NCI-H146 treated with DMSO at 0.1 percent for 48 hours (cell line): ENCODE results near the gene ESPN.

Experiments
- DNase-seq: peaks from one replicate; lab custom pipeline; 2025; ENCODE audit not compliant: unreplicated experiment; lab: John Stamatoyannopoulos, UW

ESPN gene

DNA sequence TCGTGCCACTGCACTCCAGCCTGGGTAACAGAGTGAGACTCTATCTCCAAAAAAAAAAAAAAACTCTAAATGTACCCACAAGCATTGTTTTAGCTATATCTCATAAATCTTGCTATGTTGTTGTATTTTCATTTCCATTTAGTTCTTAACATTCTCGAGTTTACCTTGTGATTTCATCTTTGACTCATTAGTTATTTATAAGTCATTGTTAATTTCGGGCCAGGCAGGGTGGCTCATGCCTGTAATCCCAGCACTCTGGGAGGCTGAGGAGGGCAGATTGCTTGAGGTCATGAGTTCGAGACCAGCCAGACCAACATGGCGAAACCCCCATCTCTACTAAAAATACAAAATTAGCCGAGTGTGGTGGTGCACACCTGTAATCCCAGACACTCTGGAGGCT lies 16.6 kb upstream of the ESPN start:
- DNase-seq, result no peak

DNA sequence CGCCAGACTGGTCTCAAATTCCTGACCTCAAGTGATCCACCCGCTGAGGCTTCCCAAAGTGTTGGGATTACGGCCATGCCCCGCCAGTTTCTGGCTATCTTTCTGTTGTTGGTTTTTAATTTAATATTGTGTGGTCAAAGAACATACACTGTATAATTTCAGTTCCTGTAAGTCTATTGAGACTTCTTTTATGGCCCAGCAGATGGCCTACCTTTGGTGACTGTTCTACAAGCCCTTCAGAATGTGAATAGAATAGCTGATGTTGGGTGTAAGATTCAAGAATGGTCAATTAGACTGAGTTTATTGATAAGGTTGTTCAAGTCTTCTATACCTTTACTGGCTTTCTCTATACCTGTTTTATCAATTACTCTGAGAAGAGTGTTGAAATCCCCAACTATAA lies 15.5 kb upstream of the ESPN start:
- no peak for DNase-seq

DNA sequence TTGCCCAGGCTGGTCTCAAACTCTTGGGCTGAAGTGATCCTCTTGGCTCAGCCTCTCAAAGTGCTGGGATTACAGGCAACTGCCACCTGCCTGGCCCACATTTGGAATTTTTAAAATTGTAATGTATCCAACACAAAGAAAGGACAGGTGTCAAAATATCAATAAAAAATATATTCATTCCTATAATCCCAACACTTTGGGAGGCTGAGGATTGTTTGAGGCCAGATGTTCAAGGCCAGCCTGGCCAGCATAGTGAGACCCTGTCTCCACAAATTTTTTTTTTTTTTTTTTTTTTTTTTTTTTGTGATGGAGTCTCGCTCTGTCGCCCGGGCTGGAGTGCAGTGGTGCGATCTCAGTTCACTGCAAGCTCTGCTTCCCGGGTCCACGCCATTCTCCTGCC lies 14.8 kb upstream of the ESPN start:
- no peak for DNase-seq

DNA sequence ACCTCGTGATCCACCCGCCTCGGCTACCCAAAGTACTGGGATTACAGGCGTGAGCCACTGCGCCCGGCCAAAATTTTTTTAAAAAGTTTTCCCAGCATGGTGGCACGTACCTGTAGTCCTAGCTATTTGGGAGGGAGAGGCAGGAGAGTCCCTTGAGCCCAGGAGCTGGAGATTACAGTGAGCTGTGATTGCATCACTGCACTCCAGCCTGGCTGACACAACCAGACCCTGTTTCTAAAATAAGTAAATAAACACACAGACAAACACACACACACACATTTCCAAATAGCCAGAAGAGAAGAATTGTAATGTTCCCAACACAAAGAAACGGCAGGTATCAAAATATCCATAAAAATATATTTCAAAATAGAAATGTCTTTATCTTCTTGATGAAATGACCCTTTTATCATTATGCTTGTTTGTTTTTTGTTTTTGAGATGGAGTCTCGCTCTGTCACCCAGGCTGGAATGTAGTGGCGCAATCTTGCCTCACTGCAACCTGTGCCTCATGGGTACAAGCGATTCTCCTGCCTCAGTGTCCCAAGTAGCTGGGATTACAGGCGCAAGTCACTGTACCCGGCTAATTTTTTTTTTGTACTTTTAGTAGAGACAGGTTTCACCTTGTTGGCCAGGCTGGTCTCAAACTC lies 14.2 kb upstream of the ESPN start:
- DNase-seq, result no peak

DNA sequence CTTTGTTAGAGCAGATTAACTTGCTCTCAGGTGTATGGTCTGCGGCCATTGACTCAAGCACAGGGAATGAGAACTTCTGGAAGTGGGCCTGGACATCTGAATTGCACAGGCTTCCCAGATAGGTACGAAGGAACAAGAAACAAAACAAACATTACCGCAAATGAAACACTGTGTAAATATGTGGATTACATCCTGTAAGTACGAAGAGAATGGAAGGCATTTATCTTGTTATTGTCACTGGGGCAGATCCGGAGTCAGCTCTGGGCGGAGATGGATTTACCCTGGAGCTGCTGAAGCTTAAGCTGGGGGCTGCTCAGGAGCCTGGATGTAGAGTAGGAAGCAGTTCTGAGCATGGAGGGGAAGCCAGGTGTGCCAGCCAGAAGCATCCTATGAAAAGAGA lies 11.7 kb upstream of the ESPN start:
- peak; percentile 58 for DNase-seq

DNA sequence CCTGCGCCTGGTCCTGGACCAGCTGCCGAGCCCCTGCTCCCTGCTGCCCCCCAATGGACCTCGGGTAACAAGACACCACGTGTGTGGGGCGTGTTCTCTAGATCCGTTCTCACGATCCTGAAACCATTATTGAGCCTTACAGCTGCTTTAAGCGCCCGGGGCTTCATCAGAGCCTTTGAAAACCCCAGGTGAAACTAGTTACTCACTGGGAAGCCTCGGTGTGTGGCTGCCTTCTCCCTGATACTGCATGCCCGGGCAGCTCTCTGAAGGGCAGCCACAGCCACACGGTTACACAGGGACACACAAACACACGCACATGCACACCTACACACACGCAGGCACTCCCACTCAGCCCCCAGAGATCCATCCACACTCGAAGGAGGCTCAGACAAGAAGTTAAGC lies 10.1 kb upstream of the ESPN start:
- peak; percentile 60 for DNase-seq

DNA sequence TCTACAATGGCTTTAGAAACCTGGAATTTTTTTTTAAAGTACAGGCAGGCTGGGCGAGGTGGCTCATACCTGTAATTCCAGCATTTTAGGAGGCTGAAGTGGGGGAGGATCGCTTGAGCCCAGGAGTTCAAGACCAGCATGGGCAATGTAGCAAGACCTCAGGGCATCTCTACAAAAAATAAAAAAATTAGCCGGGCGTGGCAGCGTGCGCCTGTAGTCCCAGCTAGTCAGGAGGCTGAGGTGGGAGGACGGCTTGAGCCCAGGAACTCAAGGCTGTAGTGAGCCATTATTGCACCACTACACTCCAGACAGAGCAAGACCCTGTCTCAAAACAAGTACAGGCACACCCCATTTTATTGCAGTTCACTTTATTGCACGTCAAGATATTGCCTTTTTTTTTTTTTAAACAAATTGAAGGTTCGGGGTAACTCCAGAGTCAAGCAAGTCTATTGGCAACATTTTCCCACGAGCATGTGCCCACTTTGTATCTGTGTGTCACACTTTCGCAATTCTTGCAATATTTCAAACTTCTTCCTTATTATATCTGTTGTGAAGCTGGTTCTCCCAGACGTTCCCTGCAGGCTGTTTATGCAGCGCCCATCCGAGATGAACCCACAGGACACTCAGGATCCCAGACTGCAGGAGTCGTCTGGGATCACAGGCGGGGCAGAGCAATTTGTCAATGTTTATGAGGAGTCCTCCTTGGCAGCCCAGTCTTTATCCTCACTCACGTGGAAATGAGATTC lies 9.5 kb upstream of the ESPN start:
- no peak for DNase-seq

DNA sequence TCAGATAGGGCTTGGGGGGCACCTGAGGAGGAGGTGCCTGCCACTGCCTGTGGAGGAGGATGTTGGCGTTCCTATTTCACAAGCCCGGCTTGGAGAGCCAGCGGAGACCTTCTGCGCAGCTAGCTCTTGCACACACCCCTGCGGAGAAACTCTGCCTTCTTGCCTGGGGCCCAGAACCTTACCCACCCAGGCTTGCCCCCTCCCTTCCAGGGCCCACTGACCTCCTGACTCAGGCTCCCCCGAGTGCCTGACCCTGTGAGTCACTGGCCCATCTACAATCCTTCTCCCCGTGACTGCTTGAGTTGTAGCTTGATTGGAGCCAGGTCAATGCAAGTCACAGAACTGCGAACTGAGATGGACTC lies 8.3 kb upstream of the ESPN start:
- DNase-seq, result no peak

DNA sequence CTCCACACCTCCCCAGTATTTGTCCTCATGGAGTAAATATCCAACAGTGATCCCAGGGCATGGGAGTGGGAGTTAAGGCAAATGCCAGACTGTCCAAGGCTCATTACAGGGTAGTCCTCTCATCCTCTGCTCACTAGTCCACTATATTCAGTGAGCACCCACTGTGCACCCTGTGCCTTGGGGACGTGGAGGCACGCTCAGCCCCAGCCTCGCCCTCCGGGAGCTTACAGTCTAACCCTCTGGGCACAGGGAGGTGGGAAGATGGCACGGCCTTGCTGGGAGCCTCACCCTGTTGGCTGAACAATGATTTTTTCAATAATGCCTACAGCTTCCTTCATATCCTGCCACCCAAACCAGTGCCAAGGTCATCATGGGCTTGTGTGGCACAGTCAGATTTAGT lies 7.7 kb upstream of the ESPN start:
- no peak for DNase-seq

DNA sequence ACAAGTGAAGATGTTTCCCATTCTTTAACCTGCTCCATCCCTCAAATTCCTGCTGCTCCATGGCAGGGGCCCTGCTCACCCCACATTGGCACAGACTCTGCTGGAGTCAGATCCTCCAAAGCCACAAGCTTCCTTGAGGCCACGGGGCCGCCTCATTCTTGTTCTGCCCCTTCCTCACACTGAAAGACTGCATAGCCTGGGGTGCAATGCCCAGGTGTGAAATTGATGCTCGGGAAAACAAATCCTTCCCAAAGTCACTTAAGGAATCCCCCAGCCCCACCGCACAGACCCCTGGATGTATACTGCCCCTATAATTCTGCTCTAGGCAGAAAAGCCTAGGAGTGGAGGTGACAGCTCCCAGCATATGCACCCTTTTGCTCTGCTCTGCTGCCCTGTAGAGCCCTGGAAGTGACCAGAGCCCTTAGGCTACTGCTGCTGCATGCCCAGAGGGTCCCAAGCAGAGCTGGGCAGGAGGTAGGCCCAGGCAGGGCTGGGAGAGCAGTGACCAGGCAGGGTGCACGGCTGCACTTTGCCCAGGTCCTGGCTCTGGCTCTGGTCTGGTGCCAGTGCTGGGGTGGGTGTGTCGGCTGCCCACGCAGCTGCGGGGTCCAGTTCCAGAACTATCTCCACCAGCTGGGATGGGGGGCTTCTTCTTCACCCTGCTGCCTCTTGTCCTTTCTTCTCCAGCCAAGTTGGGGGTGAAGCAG lies 6.5 kb upstream of the ESPN start:
- no peak for DNase-seq

DNA sequence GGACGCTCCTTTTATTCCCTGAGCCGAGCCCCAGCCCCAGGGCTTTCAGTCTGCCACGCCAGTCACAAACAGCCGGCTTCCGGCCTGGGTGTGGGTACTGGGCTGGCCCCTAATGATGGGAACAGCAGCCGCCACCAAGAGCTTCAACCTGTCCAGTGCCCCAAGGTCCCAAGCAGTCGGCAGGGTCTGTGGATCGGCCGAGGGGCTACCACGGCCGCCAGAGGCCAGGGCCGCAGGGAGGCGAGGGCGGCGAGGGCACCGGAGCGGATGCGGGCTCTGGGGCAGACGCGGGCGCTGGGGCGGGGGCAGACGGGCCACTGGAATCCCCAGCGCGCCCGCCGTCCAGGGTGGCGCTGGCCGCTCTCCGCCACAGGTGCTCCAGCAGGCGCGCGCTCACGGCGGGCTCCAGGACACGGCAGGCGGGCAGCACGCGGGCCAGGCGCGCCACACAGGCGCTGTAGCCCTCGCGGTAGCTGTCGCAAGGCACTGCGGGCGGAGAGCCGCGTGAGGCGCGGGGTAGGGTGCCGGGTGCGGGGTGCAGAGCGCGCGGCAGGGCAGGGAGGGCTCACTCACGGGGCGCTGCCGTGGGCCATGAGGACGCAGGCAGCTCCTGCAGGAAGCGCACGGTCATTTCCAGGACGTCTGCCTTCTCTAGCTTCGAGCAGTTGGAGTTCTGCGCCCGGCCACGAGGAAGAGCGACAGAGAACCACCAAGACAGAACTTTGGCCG lies 5.7 kb upstream of the ESPN start:
- DNase-seq, result no peak

DNA sequence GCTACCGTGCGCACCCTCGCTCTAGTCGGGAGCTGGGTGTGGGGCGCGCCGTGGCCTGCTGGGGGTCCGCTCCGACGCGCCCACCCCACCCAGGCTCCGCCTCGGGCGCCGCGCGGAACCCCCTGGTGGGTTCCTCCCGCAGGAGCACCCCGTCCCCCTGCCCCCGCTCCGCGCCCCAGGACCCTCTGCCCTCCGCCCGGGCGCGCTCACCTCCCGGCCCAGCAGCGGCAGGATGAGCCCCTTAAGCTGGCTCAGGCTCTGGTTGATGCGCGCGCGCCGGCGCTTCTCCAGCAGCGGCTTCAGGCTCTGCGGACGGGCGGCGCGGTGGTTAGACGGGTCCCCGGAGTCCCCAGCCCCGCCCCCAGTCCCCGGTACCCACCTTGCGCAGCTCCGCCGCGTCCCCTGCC lies 5.2 kb upstream of the ESPN start:
- DNase-seq, result no peak

DNA sequence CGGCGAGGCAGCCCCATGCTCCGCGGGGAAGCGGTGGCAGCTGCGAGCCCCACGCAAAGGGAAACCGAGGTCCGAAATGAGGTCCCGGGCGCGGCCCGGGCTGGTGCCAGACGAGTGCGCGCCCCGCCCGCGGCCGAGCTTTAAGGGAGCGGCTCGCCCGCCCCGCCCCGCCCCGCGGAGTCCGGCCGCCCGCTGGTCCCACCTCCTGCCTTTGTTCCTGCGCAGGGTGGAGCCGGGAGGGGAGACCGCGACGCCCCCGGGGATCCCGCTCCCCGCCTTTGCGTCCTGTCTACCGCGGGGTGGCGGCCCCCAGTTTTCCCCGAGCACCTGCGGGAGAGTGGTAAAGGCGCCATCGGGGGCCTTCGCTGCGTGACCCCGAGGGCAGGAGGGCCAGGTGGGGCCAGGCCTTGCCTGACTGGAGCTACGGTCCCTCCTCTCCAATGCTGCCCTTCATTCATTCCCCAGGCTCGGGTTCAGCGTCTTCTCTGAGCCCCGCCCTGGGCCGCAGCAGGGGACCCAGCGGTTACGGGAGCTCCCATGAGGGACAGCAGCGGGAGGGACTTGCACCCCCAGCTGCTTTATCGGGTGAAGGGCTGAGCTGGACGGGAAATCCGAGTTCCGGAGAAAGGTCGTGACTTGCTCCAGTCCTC lies 4.6 kb upstream of the ESPN start, which contains the start of gene HES2:
Gene HES2 (minus strand): TSS at position 116 of the 650 bp plus-strand sequence. CDS start 99 bp downstream, at position 17.
- DNase-seq, result no peak

DNA sequence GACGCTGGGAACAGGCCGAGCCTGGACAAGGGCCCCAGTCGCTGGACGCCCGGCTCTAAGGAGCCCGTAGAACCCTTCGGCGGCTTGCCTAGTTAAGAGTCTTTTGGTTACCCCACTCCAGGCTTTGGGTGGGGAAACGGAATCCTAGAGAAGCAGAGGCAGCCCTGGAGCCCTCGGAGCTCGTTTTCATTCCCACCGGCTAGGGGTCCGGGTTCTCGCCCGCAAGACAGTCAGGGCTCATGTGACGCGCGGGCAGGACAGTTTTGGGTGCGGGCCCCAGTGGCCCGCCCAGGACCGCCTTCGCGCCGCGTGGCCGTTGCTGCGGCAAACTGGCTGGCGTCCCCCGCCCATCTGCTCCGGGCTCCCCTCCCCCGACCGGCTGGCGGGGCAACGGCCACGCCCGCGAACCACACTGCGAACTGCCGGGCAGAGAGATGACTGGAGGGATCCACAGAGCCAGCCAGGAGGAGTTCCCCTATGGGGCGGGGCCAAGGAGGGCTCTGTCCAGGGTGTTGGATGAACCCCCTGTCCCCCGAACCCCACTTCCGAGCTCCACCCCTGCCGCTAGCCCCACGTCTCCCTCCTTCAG lies 4.0 kb upstream of the ESPN start:
- DNase-seq, result no peak

DNA sequence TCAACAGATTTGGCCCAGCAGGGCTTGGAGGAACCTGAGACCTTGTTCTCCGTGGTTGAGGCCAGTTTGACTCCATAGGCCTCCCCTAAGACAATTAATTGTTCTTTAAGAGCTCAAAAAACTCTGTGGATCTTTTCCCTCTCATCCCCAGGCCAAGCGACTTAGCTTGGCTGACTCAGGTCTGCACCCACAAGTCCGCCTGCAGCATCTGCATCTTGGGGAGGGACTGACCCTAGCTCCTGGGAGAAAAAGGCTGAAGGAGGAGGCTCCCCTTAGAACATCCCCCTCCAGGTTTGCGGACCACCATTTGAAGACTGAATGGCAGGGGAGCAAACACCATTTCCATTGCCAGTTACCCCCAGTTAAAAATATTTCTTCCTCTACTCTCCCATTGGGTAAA lies 3.3 kb upstream of the ESPN start:
- DNase-seq, result no peak

DNA sequence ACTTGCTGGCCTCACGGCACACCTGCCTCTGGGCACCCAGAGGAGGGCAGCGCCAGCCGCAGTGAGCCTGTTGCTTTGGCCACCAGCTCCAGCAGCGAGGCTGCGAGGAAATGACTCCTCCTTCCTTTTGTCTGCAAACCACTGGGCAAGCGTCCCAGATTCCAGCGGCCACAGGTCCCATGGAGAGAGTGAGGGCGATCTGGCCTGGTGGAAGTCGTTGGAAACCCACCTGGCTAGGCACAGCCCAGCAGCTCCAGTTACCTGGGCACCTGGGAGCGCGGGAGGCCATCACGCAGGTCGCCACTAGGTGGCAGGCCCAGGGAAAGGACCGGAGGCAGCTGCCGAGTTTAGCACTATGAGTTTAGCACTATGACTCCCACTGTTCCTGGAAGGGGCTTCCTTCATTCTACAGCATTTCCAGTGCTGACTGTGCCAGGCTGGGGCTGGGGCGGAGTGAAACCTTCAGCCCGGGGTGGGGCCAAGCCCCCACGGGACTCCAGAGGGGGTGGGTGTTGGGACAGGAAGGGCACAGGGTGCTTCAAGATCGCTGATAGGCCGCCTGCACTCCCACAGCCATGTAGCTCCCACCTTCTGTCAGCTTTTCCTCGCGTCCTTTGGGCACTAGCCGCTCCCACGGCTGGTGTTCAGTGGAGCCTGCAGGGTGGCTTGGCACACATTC lies 1.1 kb upstream of the ESPN start:
- DNase-seq, result peak; percentile 47

DNA sequence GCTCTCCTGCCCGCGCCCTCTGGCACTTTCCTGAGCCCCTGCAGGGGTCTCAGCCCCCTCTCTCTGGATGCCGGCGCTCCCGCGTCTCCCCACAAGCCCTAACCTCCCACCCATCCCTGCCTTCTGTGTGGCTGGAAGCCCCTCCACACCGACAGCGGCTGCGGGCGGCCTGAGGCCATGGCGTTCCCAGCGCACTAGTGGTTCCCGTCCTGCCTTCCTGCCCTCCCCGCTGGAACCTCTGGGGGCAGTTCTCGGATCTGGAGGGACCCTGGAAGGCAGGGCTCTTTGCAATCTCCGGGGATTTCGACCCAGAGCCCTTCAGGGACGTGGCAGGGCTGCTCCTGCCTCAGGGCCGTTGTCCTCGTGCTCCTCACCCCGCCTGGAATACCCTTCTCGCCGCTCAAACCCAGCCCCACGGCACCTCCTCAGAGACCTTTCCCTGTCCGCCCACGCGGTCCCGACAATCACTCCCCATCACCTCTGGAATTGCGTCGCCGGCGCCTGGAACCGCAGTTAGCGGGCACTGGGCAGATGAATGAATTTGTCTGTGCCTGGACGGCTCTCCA lies 493 bp upstream of the ESPN start:
- no peak for DNase-seq

DNA sequence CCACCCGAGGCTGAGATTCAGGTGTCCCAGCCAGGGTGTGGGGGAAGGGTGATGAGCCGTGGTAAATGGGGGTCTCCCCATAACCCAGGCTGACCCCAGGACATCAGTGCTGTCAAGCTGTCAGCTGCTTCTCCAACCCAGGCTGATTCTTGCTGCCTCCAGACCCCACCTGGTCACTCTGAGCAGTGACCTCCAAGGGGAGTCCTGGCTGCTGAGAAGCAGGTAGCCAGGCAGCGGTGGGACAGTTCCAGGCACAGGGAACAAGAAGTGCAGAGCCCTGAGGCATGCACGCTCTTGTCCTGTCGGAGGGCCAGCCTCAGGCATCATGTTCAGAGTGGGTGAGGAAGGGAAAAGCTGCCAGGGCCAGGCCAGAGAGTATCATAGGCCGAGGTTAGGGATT lies 1.1 kb downstream of the ESPN start:
- no peak for DNase-seq

DNA sequence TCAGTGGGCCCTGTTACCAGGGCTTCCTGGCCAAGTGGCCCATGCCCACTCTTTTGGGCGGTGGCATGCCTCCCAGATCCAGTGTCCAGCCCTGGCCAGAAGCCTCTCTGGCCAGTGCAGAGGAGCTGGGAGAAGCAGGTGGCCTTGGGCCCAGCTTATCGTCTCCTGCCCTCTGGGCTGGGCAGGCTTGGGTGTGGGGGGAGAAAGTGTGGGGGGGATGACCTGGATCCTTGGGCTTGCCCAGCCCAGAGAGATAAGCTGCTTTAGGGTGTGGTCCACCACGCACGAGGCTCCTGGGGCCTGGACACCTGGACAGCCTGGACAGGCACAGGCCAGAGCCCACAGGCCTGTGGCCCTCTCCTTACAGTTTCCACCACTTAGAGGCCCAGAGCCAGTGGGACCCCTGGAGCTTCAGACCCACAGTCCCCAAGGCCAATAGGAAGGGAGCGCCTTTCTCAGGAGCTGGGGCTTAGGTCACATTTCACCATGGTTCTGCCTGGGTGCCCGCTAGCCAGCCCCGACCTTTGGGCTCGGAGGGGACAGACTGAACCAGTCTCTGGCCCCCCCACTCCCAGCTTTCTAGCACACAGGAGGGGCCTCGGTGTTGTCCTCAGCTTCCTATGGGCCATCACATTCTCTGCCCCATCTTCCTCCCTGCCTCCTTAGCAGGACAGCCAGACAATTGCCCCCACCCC lies 1.8 kb downstream of the ESPN start:
- no peak for DNase-seq
